ENCODE results near the gene FGG. TPM values are rescaled to one million over a fixed set of nuclear protein-coding genes. Genes with fewer than 3 reads are reported as not detected.

FGG gene
- total RNA-seq, 2 donors from 2014 or later: 0.89 TPM; not detected in 1

DNA sequence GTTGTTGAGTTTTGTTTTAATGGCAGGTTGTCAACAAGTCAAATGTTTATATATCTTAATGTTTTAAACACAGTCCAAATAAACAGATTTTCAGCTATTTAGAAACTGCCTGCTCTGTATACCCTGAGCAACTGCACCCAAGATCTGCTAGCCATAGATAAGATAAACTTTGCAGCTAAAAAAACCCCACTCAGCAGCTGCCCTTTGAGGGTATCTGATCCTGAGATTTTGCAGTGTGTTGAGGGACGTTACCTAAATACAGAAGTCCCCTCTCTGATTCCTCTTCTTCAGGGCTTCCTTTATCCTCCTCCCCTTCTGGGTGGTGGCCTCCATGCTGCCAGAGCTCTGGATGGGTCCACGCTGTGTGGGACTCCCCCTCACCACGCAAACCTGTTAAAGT is 11.0 kb upstream of the FGG start:
- Mint-ChIP-seq H3K4me1 (peaks cover 17% of the 10 kb centered on the region), H3K9me3 (no peaks in the 10 kb centered on the region), H3K36me3 (ENCODE audit: low read depth) (no peaks in the 10 kb centered on the region), H3K27ac (no peak overlapping the region), H3K27me3 (ENCODE audit: insufficient read depth) (peaks cover 20% of the 10 kb centered on the region), H3K4me3 (no peak overlapping the region)
- Histone ChIP-seq H3K27ac (ENCODE audit: low read depth, low read length) (no peak overlapping the region), H3K9ac (ENCODE audit: extremely low read depth, low read length, poor library complexity, severe bottlenecking) (no peak overlapping the region), H3K4me3 (ENCODE audit: low read length) (no peak overlapping the region), H3K36me3 (ENCODE audit: control insufficient read depth, insufficient read depth, low read length) (no peaks in the 10 kb centered on the region), H3K9me3 (ENCODE audit: control insufficient read depth, low read length) (no peaks in the 10 kb centered on the region), H3K27me3 (ENCODE audit: control insufficient read depth, insufficient read depth, low read length, poor library complexity, severe bottlenecking) (peaks cover 20% of the 10 kb centered on the region), H3K4me1 (ENCODE audit: control insufficient read depth, insufficient read depth, low read length) (peaks cover 5% of the 10 kb centered on the region)
- 87 to 89% methylated on average over 3 of the region's 3 CpGs for WGBS, 2 experiments (ENCODE audit: insufficient coverage in 1 of 2, insufficient read length in 1 of 2)
- TF ChIP-seq, protein P1, sequence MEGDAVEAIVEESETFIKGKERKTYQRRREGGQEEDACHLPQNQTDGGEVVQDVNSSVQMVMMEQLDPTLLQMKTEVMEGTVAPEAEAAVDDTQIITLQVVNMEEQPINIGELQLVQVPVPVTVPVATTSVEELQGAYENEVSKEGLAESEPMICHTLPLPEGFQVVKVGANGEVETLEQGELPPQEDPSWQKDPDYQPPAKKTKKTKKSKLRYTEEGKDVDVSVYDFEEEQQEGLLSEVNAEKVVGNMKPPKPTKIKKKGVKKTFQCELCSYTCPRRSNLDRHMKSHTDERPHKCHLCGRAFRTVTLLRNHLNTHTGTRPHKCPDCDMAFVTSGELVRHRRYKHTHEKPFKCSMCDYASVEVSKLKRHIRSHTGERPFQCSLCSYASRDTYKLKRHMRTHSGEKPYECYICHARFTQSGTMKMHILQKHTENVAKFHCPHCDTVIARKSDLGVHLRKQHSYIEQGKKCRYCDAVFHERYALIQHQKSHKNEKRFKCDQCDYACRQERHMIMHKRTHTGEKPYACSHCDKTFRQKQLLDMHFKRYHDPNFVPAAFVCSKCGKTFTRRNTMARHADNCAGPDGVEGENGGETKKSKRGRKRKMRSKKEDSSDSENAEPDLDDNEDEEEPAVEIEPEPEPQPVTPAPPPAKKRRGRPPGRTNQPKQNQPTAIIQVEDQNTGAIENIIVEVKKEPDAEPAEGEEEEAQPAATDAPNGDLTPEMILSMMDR (conservative IDR thresholded peaks at IDR 0.05): no peak
- no peak for DNase-seq

DNA sequence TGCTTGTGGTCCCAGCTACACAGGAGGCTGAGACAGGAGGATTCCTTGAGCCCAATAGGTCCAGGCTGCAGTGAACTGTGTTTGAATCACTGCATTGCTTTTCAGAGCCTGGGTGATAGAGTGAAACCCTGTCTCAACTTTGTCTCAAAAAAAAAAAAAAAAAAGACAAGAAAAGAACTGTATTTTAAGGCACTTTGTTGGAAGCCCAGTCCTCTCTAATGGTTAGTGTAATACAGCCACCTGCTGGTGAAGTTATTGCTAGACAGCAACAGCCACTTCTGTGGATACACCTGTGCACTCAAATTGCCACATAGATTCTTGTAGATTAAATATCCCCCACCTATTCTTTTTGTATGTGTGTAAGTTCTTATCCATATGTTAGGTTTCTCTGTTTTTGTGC is 10.1 kb upstream of the FGG start:
- no peaks in the 10 kb centered on the region for H3K9me3 Mint-ChIP-seq
- TF ChIP-seq, protein P1 (conservative IDR thresholded peaks at IDR 0.05): peak; percentile 83
- H3K27ac Mint-ChIP-seq: no peak overlapping the region
- Histone ChIP-seq H3K27ac (ENCODE audit: low read depth, low read length) (no peak overlapping the region), H3K9ac (ENCODE audit: extremely low read depth, low read length, poor library complexity, severe bottlenecking) (no peak overlapping the region), H3K27me3 (ENCODE audit: control insufficient read depth, insufficient read depth, low read length, poor library complexity, severe bottlenecking) (peaks cover 11% of the 10 kb centered on the region), H3K9me3 (ENCODE audit: control insufficient read depth, low read length) (no peaks in the 10 kb centered on the region), H3K36me3 (ENCODE audit: control insufficient read depth, insufficient read depth, low read length) (no peaks in the 10 kb centered on the region), H3K4me3 (ENCODE audit: low read length) (no peak overlapping the region), H3K4me1 (ENCODE audit: control insufficient read depth, insufficient read depth, low read length) (peaks cover 9% of the 10 kb centered on the region)
- DNase-seq: no peak
- H3K4me3 Mint-ChIP-seq: no peak overlapping the region
- peaks cover 20% of the 10 kb centered on the region for H3K27me3 Mint-ChIP-seq (ENCODE audit: insufficient read depth)
- peaks cover 23% of the 10 kb centered on the region for H3K4me1 Mint-ChIP-seq
- no peaks in the 10 kb centered on the region for H3K36me3 Mint-ChIP-seq (ENCODE audit: low read depth)

DNA sequence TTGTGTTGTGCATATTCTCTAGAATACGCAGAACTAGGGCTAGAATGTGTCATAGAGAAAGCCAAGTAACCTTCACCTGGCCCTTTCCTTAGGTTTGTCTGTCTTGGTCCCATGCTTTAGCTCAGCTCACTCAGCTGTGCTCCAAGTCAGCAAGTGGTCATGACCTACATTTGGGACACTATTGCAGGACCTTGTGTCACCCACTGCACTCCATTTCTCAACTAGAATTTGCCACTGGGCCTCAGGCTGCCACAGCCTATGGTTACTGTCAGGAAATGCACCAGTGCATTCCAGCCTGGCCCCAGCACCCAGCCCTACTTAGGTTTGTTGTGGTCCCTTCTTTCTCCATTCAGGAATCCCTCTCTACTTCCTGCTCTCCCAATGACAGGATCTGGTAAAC is 7.7 kb upstream of the FGG start:
- Mint-ChIP-seq H3K27ac (no peak overlapping the region), H3K4me3 (no peak overlapping the region), H3K27me3 (ENCODE audit: insufficient read depth) (peaks cover 12% of the 10 kb centered on the region), H3K9me3 (no peaks in the 10 kb centered on the region), H3K36me3 (ENCODE audit: low read depth) (no peaks in the 10 kb centered on the region), H3K4me1 (peaks cover 24% of the 10 kb centered on the region)
- H3K27ac ChIP-seq (ENCODE audit: low read depth, low read length): no peak overlapping the region
- no peaks in the 10 kb centered on the region for H3K27me3 ChIP-seq (ENCODE audit: control insufficient read depth, insufficient read depth, low read length, poor library complexity, severe bottlenecking)
- 50 to 54% methylated on average over 1 of the region's 1 CpG for WGBS, 2 experiments (ENCODE audit: insufficient coverage in 1 of 2, insufficient read length in 1 of 2)
- DNase-seq: no peak
- no peaks in the 10 kb centered on the region for H3K36me3 ChIP-seq (ENCODE audit: control insufficient read depth, insufficient read depth, low read length)
- H3K9ac ChIP-seq (ENCODE audit: extremely low read depth, low read length, poor library complexity, severe bottlenecking): no peak overlapping the region
- H3K4me1 ChIP-seq (ENCODE audit: control insufficient read depth, insufficient read depth, low read length): peaks cover 9% of the 10 kb centered on the region
- TF ChIP-seq, protein P1 (conservative IDR thresholded peaks at IDR 0.05): no peak
- no peak overlapping the region for H3K4me3 ChIP-seq (ENCODE audit: low read length)
- no peaks in the 10 kb centered on the region for H3K9me3 ChIP-seq (ENCODE audit: control insufficient read depth, low read length)

Data from endodermal cell (in vitro differentiated cells).